OCI-LY3 (cell line): ENCODE data around the gene CACNA1G.

Experiments used
- H2AFZ ChIP-seq: fragments of 200-600, 300-600 bp; shearing (Covaris generic); 2 replicates; pipeline ENCODE4 v1.6.0; 2014; ENCODE audit warnings: antibody characterized with exemption, low read depth, low read length
- H3K27ac ChIP-seq: fragments of 200-600, 300-600 bp; sonication (generic); 2 replicates; pipeline ENCODE4 v1.5.1; 2014; ENCODE audit warnings: mild to moderate bottlenecking, low read length, moderate library complexity, mixed read lengths
- H3K27me3 ChIP-seq: fragments of 200-600, 300-600 bp; sonication (generic); 2 replicates; pipeline ENCODE4 v1.6.1; 2014; ENCODE audit warnings: low read depth, low read length, mixed read lengths
- H3K36me3 ChIP-seq: fragments of 200-600, 300-600 bp; sonication (generic); replicated peaks from 2 replicates; pipeline ENCODE3; 2014; ENCODE audit warnings: low read depth, low read length, mixed read lengths
- H3K4me1 ChIP-seq: fragments of 300-600, 200-600 bp; sonication (generic); 2 replicates; pipeline ENCODE4 v1.6.1; 2014; ENCODE audit warnings: low read length, mixed read lengths
- H3K4me2 ChIP-seq: fragments of 200-600, 300-600 bp; sonication (generic); 2 replicates; pipeline ENCODE4 v1.6.1; 2014; ENCODE audit warnings: low read length, mixed read lengths
- H3K4me3 ChIP-seq: fragments of 300-600, 200-600 bp; sonication (generic); 2 replicates; pipeline ENCODE4 v1.5.1; 2014; ENCODE audit warnings: antibody characterized with exemption, mild to moderate bottlenecking, low read length, moderate library complexity
- H3K79me2 ChIP-seq: fragments of 300-600, 200-600 bp; shearing (Covaris generic); 2 replicates; pipeline ENCODE4 v1.6.1; 2014; ENCODE audit warnings: mild to moderate bottlenecking, low read length, mixed read lengths
- H3K9ac ChIP-seq: fragments of 300-600, 200-600 bp; shearing (Covaris generic); 2 replicates; pipeline ENCODE4 v1.6.0; 2014; ENCODE audit warnings: mild to moderate bottlenecking, low read length, moderate library complexity
- H3K9me3 ChIP-seq: fragments of 200-600, 300-600 bp; shearing (Covaris generic); 2 replicates; pipeline ENCODE4 v1.6.1; 2014; ENCODE audit warnings: low read length, mixed read lengths; ENCODE audit not compliant: insufficient read depth
- H4K20me1 ChIP-seq: fragments of 200-600, 300-600 bp; sonication (generic); 2 replicates; pipeline ENCODE4 v1.6.1; 2016; ENCODE audit warnings: low read length, mixed read lengths; ENCODE audit not compliant: insufficient read depth
- EZH2phosphoT487 ChIP-seq: fragments of 200-600 bp; shearing (Covaris generic); IDR thresholded peaks from 2 replicates; pipeline ENCODE4 v1.6.1; 2018; ENCODE audit warnings: antibody characterized with exemption, mixed run types, low read depth
- TF ChIP-seq, protein P1 (sequence below): fragments of 200-600, 300-600 bp; sonication (generic); IDR thresholded peaks from 2 replicates; pipeline ENCODE4 v1.5.1; 2014; ENCODE audit warnings: antibody characterized with exemption, low read length, low read depth

CACNA1G gene

DNA sequence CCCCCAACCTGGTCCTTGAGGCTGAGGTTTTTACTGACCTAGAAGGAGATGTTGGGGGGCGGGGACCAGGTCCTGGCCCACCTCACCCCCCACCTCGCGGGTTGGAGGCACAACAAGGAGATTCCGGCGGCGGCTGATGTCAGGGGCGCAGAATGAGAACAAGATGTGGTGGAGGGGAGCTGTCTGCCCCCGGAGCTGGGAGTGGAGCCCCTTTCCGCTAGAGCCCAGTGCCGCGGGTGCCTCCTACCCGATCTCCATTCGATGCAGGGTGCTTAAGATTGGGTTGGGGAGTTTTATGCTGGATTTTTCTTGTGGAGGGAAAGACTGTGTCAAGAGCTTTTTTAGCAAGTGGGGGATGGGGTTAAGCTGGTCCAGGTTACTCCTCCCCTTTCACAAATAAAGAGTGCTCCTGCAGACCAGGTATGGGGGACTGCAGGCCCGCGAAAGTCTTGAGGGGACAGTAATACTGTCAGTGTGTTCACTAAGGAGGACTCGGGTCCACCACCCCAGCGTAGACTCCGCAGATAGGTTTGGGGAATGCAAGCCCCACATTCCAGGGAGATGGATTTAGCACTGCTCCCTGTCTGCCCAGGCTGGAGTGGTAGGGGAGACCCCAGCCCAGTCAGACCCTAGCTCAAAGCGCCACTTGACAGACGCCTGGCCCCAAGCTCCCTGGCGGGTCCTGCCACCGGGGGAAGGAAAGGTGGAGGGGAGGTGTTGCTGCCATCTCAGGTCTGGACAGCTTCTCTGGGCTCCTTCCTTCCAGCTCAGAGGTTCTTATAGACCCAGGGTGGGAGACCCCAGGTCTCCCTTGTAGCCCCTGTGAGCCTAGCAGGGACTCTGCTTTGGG is 2.0 kb downstream of the CACNA1G start:
- Histone ChIP-seq H3K4me2 (no peak overlapping the region), H3K27ac (no peak overlapping the region), H3K36me3 (no peaks in the 10 kb centered on the region), H3K4me3 (no peak overlapping the region), H3K9ac (no peak overlapping the region), H3K4me1 (peaks cover 4% of the 10 kb centered on the region; the same call in 1 of the 2 replicates), H3K27me3 (peaks cover 47% of the 10 kb centered on the region), H3K79me2 (no peaks in the 10 kb centered on the region), H4K20me1 (no peaks in the 10 kb centered on the region), H3K9me3 (no peaks in the 10 kb centered on the region), H2AFZ (no peak overlapping the region)
- TF ChIP-seq, protein P1, sequence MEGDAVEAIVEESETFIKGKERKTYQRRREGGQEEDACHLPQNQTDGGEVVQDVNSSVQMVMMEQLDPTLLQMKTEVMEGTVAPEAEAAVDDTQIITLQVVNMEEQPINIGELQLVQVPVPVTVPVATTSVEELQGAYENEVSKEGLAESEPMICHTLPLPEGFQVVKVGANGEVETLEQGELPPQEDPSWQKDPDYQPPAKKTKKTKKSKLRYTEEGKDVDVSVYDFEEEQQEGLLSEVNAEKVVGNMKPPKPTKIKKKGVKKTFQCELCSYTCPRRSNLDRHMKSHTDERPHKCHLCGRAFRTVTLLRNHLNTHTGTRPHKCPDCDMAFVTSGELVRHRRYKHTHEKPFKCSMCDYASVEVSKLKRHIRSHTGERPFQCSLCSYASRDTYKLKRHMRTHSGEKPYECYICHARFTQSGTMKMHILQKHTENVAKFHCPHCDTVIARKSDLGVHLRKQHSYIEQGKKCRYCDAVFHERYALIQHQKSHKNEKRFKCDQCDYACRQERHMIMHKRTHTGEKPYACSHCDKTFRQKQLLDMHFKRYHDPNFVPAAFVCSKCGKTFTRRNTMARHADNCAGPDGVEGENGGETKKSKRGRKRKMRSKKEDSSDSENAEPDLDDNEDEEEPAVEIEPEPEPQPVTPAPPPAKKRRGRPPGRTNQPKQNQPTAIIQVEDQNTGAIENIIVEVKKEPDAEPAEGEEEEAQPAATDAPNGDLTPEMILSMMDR, result no peak

DNA sequence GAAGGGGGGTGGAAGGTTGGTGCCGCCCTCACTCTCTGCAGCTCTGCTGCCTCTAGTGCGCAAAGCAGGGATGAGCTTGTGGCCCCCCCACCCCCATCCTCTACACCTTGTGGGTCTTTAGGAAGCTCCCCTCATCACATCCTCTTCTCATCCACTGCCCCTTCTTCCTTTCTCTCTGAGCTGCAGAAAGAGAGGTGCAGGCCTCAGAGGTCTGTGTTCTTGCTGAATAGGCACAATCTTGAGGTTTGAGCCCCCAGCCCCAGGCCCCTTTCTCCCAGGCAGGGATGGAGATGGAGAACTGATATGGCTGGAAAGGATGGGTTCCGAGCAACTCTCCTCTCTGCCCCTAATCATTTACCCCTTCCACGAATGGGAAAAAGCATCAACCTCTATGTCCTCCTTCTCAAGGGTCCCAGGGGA is 2.6 kb downstream of the CACNA1G start:
- Histone ChIP-seq H3K79me2 (no peaks in the 10 kb centered on the region), H3K9ac (no peak overlapping the region), H3K27me3 (peaks cover 53% of the 10 kb centered on the region), H3K36me3 (no peaks in the 10 kb centered on the region), H3K9me3 (no peaks in the 10 kb centered on the region), H3K27ac (no peak overlapping the region), H3K4me2 (no peak overlapping the region), H3K4me1 (peaks cover 4% of the 10 kb centered on the region; the same call in 1 of the 2 replicates), H3K4me3 (no peak overlapping the region), H4K20me1 (no peaks in the 10 kb centered on the region), H2AFZ (no peak overlapping the region)
- TF ChIP-seq, protein P1, result no peak
- TF ChIP-seq EZH2phosphoT487, result no peak

DNA sequence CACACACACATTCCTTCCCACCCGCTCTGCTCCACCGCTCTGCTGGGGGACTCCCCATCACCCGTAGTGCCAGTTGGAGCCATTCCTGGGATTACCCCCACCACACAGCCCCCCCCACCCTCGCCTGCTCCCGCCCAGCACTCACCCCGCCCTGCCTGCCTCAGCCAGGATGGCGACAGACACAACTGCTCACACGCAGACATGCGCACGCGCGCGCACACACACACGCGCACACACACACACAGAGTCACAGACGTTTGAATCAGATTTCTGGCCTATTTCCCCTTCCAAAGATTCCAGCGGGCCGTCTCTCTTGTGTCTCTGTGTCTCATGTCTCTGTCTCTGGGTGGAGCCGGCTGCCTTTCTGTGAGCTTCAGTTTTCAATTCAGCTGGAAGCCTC is 4.4 kb downstream of the CACNA1G start:
- Histone ChIP-seq H3K9me3 (no peaks in the 10 kb centered on the region), H3K9ac (no peak overlapping the region), H3K4me1 (peaks cover 4% of the 10 kb centered on the region; the same call in 1 of the 2 replicates), H3K79me2 (no peaks in the 10 kb centered on the region), H3K4me2 (no peak overlapping the region), H3K36me3 (no peaks in the 10 kb centered on the region), H3K4me3 (no peak overlapping the region), H4K20me1 (no peaks in the 10 kb centered on the region), H3K27ac (no peak overlapping the region), H2AFZ (no peak overlapping the region), H3K27me3 (peaks cover 58% of the 10 kb centered on the region)
- TF ChIP-seq, protein P1, result no peak
- no peak for TF ChIP-seq EZH2phosphoT487

DNA sequence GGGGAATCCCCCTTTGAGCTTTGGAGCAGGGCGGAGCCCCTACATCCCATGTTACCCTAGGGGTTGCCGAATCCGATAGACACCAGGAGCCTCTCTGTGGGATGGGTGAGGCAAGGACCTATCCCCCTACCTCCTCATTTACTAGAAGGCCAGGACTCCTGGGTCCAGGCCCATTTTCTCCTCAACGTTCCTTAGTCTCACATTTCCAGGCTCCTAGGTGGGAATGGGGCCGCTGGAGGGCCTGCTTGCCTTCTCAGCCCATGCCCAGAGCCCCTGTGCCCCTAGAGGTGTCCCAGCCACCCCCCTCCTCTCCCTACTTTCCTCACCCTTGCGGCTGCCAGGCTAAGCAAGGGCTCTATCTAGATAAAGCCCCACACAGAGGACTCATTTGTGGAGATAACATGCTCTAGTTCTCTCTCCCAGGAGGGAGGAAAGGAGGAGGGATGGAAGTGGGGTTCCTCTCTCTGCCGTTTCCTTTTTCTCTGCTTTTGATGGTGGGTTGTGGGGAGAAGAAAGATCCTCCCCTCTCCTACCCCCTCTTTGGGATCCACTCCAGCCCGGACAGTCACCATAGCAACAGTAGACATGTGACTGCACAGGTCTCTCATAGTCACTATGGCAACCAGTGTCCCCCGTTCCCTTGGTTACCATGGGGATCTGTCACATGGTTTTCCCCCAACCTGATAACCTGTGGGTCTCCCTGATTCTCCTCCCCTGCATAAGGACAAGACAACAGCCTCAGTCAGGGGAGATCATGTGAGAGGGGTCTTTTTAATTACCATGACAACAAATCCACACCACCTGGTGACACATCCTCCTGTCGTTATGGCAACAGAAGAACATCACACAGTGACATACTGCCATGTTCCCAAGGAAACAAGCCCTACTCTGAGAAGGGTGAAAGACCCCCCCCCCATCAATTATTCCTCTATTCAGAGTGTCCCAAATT is 5.2 kb downstream of the CACNA1G start:
- Histone ChIP-seq H3K4me1 (no peaks in the 10 kb centered on the region), H3K9me3 (no peaks in the 10 kb centered on the region), H4K20me1 (no peaks in the 10 kb centered on the region), H3K27ac (no peak overlapping the region), H3K27me3 (peaks cover 58% of the 10 kb centered on the region), H2AFZ (no peak overlapping the region), H3K79me2 (no peaks in the 10 kb centered on the region), H3K9ac (no peak overlapping the region), H3K4me2 (no peak overlapping the region), H3K36me3 (no peaks in the 10 kb centered on the region), H3K4me3 (no peak overlapping the region)
- TF ChIP-seq EZH2phosphoT487, result no peak
- TF ChIP-seq, protein P1, result no peak
